HG03196 (cell line): ENCODE measurements around the gene FAM222A.

Source experiments
- ATAC-seq: cut with Tn5 transposase; IDR thresholded peaks from one replicate; pipeline ENCODE4 v1.9.1; 2021; ENCODE audit not compliant: unreplicated experiment

Gene FAM222A

GRCh38 chr12:109737126-109737525, 23.5 kb downstream of the FAM222A start:
- ATAC-seq = no peak

DNA sequence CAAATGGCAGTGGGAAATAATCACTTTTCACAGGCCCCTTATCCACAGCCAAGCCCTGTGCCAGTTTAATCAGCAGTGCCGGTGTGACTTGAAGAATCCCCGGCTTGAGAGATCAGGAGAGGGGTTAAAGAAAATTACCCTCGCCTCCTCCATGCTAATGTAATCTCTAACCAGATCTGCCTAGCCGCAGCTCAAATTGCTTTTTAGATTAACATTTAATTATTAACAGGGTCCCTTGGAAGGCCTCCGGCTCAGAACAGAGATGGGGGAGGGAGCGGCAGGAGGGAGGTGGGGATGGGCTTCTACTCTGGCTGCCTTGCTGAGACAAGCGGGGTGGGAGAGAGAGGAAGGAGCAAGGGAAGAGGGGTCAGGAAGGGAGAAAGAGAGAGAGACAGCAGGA, 24.0 kb downstream of the FAM222A start:
- ATAC-seq = no peak

DNA sequence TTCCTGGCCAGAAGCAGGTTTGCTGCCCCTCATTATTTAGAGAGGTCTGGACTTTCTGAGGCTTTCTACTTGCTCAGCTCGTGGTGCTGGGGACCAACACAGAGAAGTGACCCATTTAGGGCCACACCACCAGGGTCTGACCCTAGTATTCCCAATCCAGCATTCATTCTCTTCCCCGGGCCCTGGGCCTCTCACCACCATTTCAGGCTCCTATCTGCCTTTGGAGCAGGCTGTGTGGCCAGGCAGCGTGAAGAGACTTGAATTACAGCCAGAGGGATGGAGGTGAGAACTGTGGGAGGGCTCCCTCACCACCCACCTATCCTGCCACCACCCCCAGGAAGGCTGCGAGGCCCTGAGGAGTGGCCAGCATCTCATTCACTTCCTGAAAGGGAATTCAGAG, 24.6 kb downstream of the FAM222A start:
- ATAC-seq = no peak

- no peak for ATAC-seq
These were observed 25.4 kb downstream of the FAM222A start for GRCh38 chr12:109738878-109739665.

DNA sequence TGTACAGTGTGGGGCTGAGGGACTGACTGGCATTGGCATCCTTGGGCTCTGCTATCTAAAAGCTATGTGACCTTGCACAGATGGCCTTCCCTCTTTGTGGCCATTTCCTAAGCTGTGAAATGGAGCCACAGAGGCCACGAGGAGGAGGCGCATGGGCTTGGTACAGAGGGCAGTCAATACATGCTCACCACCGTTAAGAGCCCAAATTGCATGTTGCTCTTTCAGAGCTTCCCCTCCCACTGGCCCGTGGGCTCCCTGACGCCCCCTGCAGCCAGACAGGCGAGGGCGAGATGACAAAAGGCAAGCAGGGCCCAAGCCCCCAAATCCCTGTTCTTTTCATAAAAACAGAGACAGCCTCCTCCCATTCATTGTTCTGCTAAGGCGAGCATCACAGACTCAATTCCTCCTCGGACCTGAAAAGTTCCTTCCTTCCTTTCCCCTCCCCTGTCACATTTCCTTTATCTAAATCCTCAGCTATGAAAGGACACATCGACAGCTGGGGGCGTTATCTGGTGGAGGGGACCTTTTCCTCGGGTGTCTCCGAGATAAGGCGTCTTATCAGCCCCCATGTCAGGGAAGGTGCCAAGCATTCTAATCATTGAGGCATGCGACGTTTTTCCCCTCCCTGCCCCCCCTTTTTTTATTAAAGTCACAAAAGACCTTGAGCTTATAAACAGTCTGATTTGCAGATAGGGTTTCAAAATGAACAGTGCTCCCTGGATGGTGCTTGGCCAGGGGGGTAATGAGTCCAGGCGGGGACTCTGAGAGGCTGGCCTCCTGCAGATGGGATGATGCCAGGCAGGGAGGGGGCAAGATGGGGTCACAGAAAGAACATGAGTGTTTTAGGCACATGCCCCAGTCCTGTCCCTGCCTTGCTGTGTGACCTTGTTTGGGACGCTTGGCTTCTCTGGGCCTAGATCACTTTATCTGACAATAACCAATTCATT, 26.4 kb downstream of the FAM222A start:
- ATAC-seq = no peak

GRCh38 chr12:109740694-109741245, 27.1 kb downstream of the FAM222A start:
- no peak for ATAC-seq

- ATAC-seq = no peak
These were observed 27.8 kb downstream of the FAM222A start for GRCh38 chr12:109741286-109741969.

- ATAC-seq = no peak
These were observed 28.5 kb downstream of the FAM222A start for GRCh38 chr12:109741970-109742703.

GRCh38 chr12:109743076-109743910, 29.7 kb downstream of the FAM222A start:
- no peak for ATAC-seq

GRCh38 chr12:109744026-109744425, 30.4 kb downstream of the FAM222A start:
- no peak for ATAC-seq

- ATAC-seq = no peak
These were observed 31.6 kb downstream of the FAM222A start for GRCh38 chr12:109744986-109745942.

DNA sequence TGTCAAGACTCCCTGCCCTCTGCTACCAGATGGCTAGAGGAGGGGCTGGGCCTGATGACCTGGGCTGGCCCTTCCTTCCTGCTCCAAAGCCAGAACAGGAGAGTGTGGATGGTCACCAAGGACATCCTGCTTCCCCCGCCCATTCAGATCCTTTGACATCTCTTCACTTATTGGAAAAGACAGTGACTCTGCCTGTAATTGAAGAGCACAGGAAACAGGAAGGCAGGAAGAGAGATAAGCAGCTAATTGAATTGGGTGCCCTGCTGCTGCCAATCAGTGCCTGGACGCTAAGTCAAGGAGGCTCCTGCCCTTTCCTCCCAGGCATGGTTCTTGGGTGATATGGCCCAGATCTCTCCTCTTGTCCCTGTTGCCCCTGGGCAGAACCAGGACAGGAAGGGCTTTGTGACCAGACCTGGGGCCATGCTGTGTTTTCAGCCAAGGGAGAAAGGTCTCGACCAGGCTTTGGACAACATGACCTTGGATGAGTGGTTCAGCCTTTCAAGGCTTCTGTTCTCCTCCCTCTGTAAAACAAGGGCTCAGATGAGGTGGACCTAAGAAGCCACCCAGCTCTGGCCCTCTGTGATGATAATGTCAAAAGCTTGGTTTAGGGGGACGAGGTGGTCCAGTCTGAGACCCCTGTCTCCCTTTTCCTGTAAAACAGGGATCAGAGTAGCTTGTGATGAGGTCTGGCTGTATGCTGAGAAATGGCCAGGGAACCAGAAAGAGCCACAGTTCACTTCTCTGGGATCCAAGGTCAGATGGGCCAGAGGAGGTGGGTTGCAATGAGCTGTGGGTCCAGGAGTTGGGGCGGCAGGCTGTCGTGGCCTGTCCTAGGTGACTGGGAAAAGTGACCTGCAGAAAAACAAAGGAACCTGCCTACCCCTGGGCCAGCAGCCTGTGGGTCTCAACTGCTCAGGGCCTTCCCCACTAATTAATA, 38.8 kb downstream of the FAM222A start:
- ATAC-seq = no peak

- ATAC-seq = no peak
These were observed 39.4 kb downstream of the FAM222A start for GRCh38 chr12:109753054-109753401.

DNA sequence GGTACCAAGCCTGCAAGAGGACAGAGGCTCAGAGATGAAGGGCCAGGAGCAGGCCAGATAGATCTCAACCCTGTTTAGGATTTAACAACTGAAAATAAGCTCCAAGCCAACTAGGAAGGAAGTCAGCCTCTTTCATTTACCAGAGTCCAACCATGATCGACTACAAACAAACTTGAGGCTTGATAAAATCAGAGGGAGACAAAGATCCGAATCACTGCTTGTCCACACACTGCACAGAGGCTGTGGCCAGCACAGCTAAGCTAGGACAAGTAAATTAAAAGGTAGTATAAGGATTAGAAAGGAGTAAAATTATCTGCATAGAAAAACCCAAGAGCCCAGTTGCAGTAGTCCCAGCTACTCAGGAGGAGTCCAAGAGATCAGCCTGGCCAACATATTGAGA, 40.3 kb downstream of the FAM222A start:
- ATAC-seq = no peak

- ATAC-seq = no peak
These were observed 42.8 kb downstream of the FAM222A start for GRCh38 chr12:109756457-109756856.

- ATAC-seq = no peak
These were observed 44.1 kb downstream of the FAM222A start for GRCh38 chr12:109757671-109758265.
